Stimulated activated CD4-positive, alpha-beta T cell treated with anti-CD3 and anti-CD28 coated beads, TNF-alpha, amount 100 ng/mL, for 4 hours (primary cell): ENCODE data around the gene FRMPD4.
"Not testable (repeated sequence)": the region's sequence is repeated elsewhere in the genome, so short reads cannot be mapped to it uniquely, and the experiment has no call there.

Experiments
- DNase-seq, 3 experiments: peaks; one replicate each; pipeline ENCODE4 v3.0.0-alpha.2; 2020; ENCODE audit warnings: low read depth in 3 of 3

Gene FRMPD4

GRCh38 chrX:12138361-12139313, at the start of gene FRMPD4:
FRMPD4 (plus strand) TSS chrX:12138473; CDS start chrX:12138972, 499 bp downstream.
- DNase-seq: no peak

GRCh38 chrX:12089740-12090139, 48.5 kb upstream of the FRMPD4 start:
- no peak for DNase-seq

GRCh38 chrX:12113321-12113720, 25.0 kb upstream of the FRMPD4 start:
- DNase-seq: no peak

- DNase-seq: no peak
Observed at GRCh38 chrX:12115377-12115776, 22.9 kb upstream of the FRMPD4 start.

GRCh38 chrX:12118134-12118533, 20.1 kb upstream of the FRMPD4 start:
- no peak for DNase-seq

- no peak for DNase-seq
Observed at GRCh38 chrX:12128017-12128416, 10.3 kb upstream of the FRMPD4 start.

- no peak for DNase-seq
Observed at GRCh38 chrX:12137951-12138360, 317 bp upstream of the FRMPD4 start.

- DNase-seq: no peak
Observed at GRCh38 chrX:12139934-12140611, 1.8 kb downstream of the FRMPD4 start.

GRCh38 chrX:12141511-12141910, 3.2 kb downstream of the FRMPD4 start:
- no peak for DNase-seq

- DNase-seq: no peak
Observed at GRCh38 chrX:12142661-12143060, 4.4 kb downstream of the FRMPD4 start.

GRCh38 chrX:12145402-12145801, 7.1 kb downstream of the FRMPD4 start:
- no peak for DNase-seq

GRCh38 chrX:12149670-12150407, 11.6 kb downstream of the FRMPD4 start:
- DNase-seq: no peak

- no peak for DNase-seq
Observed at GRCh38 chrX:12153317-12153716, 15.0 kb downstream of the FRMPD4 start.

GRCh38 chrX:12153741-12154140, 15.5 kb downstream of the FRMPD4 start:
- no peak for DNase-seq

- DNase-seq: no peak
Observed at GRCh38 chrX:12159799-12160198, 21.5 kb downstream of the FRMPD4 start.

- DNase-seq: no peak
Observed at GRCh38 chrX:12162420-12162819, 24.1 kb downstream of the FRMPD4 start.

GRCh38 chrX:12164180-12164579, 25.9 kb downstream of the FRMPD4 start:
- DNase-seq: not testable (repeated sequence)

GRCh38 chrX:12170755-12171154, 32.5 kb downstream of the FRMPD4 start:
- no peak for DNase-seq

GRCh38 chrX:12174358-12174757, 36.1 kb downstream of the FRMPD4 start:
- DNase-seq: no peak

GRCh38 chrX:12197030-12197429, 58.8 kb downstream of the FRMPD4 start:
- no peak for DNase-seq

GRCh38 chrX:12206413-12206812, 68.1 kb downstream of the FRMPD4 start:
- DNase-seq: no peak

GRCh38 chrX:12210196-12210815, 72.0 kb downstream of the FRMPD4 start:
- no peak for DNase-seq
